A549 (cell line): ENCODE measurements around the gene GALNTL6. TPM values are rescaled to one million over a fixed set of nuclear protein-coding genes. Genes with fewer than 3 reads are reported as not detected.

Source experiments
- ATAC-seq, 2 experiments: fragments of 200-7000 bp in 1 of 2; fragments of >200 bp in 1 of 2; cut with Nextera tagmentation in 1 of 2; cut with Tn5 transposase in 1 of 2; 3 replicates each; pipeline versions ENCODE4 v1.8.0 to v1.9.1; 2018 to 2020; ENCODE audit warnings: mild to moderate bottlenecking in 1 of 2, moderate library complexity in 1 of 2
- CTCF ChIA-PET: fragments of 300-600 bp; sonication (Branson Sonifier 250); formaldehyde crosslinking; extraction: SDS; loops from one replicate; lab custom pipeline; 2021; ENCODE audit warnings: antibody characterized with exemption, inconsistent platforms; lab: Yijun Ruan, JAX
- POLR2A ChIA-PET: fragments of 350-600 bp; formaldehyde crosslinking; extraction: SDS; loops from one replicate; lab custom pipeline; 2021; ENCODE audit warnings: antibody characterized with exemption, inconsistent platforms; lab: Yijun Ruan, JAX
- DNase-seq, 2 experiments: peaks; one replicate each; pipeline versions ENCODE4 v3.0.0 to v3.0.0-alpha.2; 2011 to 2016; ENCODE audit warnings: low read depth in 1 of 2, low spot score in 1 of 2
- FAIRE-seq: peaks from 2 replicates; lab custom pipeline; 2011; peaks lifted over from hg19 to GRCh38; lab: Jason Lieb, UNC
- H3K27ac ChIP-seq, 2 experiments: fragments of >200 bp; sonication (Bioruptor Twin); formaldehyde crosslinking; 3 replicates each; pipeline ENCODE4 v1.5.1; 2016 to 2017
- H3K4me1 ChIP-seq: fragments of >200 bp; sonication (Bioruptor Twin); formaldehyde crosslinking; 3 replicates; pipeline ENCODE4 v1.6.1; 2016
- H3K4me2 ChIP-seq: fragments of >200 bp; sonication (Bioruptor Twin); formaldehyde crosslinking; 3 replicates; pipeline ENCODE4 v1.6.1; 2016
- H3K4me3 ChIP-seq: fragments of >200 bp; sonication (Bioruptor Twin); formaldehyde crosslinking; 3 replicates; pipeline ENCODE4 v1.5.1; 2016
- H3K9me3 ChIP-seq: fragments of >200 bp; sonication (Bioruptor Twin); formaldehyde crosslinking; 3 replicates; pipeline ENCODE4 v1.6.1; 2016
- ATOH8 ChIP-seq: fragments of 250-450 bp; sonication (Bioruptor Pico); IDR thresholded peaks from 2 replicates; pipeline ENCODE4 v1.5.0; 2020; ENCODE audit warnings: low read depth, mild to moderate bottlenecking, moderate library complexity
- BHLHE40 ChIP-seq: IDR thresholded peaks from 2 replicates; pipeline ENCODE4 v1.6.1; 2012; ENCODE audit warnings: low read depth, low read length, inconsistent platforms
- CBX8 ChIP-seq: fragments of 200-600 bp; sonication (generic); IDR thresholded peaks from 2 replicates; pipeline ENCODE4 v1.6.1; 2016
- CEBPB ChIP-seq, 2 experiments: fragments of >200 bp in 1 of 2; sonication (Bioruptor Twin) in 1 of 2; formaldehyde crosslinking in 1 of 2; IDR thresholded peaks; 2 replicates each; pipeline ENCODE4 v1.6.1; 2012 to 2016
- CTCF ChIP-seq: fragments of >200 bp; sonication (Bioruptor Twin); formaldehyde crosslinking; IDR thresholded peaks from 3 replicates; pipeline ENCODE4 v1.5.1; 2016
- E2F6 ChIP-seq: IDR thresholded peaks from 2 replicates; pipeline ENCODE4 v1.6.1; 2012; ENCODE audit warnings: low read depth, borderline replicate concordance
- EHF ChIP-seq: fragments of 250-450 bp; sonication (Bioruptor Pico); IDR thresholded peaks from 2 replicates; pipeline ENCODE4 v1.5.0; 2020; ENCODE audit warnings: mild to moderate bottlenecking
- ESRRA ChIP-seq: fragments of 150-350 bp; IDR thresholded peaks from 2 replicates; pipeline ENCODE4 v1.6.1; 2014; ENCODE audit warnings: mild to moderate bottlenecking, low read length, borderline replicate concordance
- FOXS1 ChIP-seq: fragments of 250-450 bp; sonication (Bioruptor Pico); IDR thresholded peaks from 2 replicates; pipeline ENCODE4 v1.5.0; 2020; ENCODE audit warnings: mild to moderate bottlenecking, moderate library complexity
- HES2 ChIP-seq: fragments of >200 bp; sonication (Bioruptor Twin); formaldehyde crosslinking; IDR thresholded peaks from 2 replicates; pipeline ENCODE4 v1.6.1; 2016
- HEYL ChIP-seq: fragments of 250-450 bp; sonication (Bioruptor Pico); IDR thresholded peaks from 2 replicates; pipeline ENCODE4 v1.8.0; 2021; ENCODE audit warnings: mild to moderate bottlenecking, moderate library complexity
- HMGXB4 ChIP-seq: fragments of 250-450 bp; sonication (Bioruptor Pico); IDR thresholded peaks from 2 replicates; pipeline ENCODE4 v1.5.0; 2021; ENCODE audit warnings: mild to moderate bottlenecking, moderate library complexity, borderline replicate concordance
- HOXB13 ChIP-seq: fragments of 250-450 bp; sonication (Bioruptor Pico); IDR thresholded peaks from 2 replicates; pipeline ENCODE4 v1.5.0; 2020; ENCODE audit warnings: low read depth, mild to moderate bottlenecking, moderate library complexity
- HOXB5 ChIP-seq: fragments of 250-450 bp; sonication (Bioruptor Pico); IDR thresholded peaks from 2 replicates; pipeline ENCODE4 v1.5.0; 2020; ENCODE audit warnings: mild to moderate bottlenecking, moderate library complexity
- JUNB ChIP-seq: fragments of >200 bp; sonication (Bioruptor Twin); formaldehyde crosslinking; IDR thresholded peaks from 2 replicates; pipeline ENCODE4 v1.6.1; 2016
- MAZ ChIP-seq: fragments of 150-350 bp; IDR thresholded peaks from 2 replicates; pipeline ENCODE4 v1.6.1; 2014; ENCODE audit warnings: antibody characterized with exemption, low read depth, low read length, borderline replicate concordance
- MYC ChIP-seq: IDR thresholded peaks from 2 replicates; pipeline ENCODE4 v1.6.1; 2012; ENCODE audit warnings: mild to moderate bottlenecking, inconsistent platforms, low read length, improper control_type of control experiment, borderline replicate concordance
- NFE2L2 ChIP-seq: fragments of 150-350 bp; conservative IDR thresholded peaks from 2 replicates; pipeline ENCODE4 v1.6.1; 2014; ENCODE audit warnings: low read length
- NR3C1 ChIP-seq: fragments of >200 bp; sonication (Bioruptor Twin); formaldehyde crosslinking; IDR thresholded peaks from 3 replicates; pipeline ENCODE4 v1.6.1; 2017
- PHF8 ChIP-seq: fragments of 200-600 bp; sonication (generic); IDR thresholded peaks from 2 replicates; pipeline ENCODE4 v1.6.1; 2016; ENCODE audit warnings: low read depth, mild to moderate bottlenecking, antibody characterized with exemption, moderate library complexity, borderline replicate concordance
- POLR2AphosphoS2 ChIP-seq: conservative IDR thresholded peaks from 2 replicates; pipeline ENCODE4 v1.6.1; 2012; ENCODE audit warnings: low read length, improper control_type of control experiment, inconsistent platforms
- RAD21 ChIP-seq, 2 experiments: fragments of >200 bp in 1 of 2; sonication (Bioruptor Twin) in 1 of 2; formaldehyde crosslinking in 1 of 2; IDR thresholded peaks in 1 of 2; conservative IDR thresholded peaks in 1 of 2; 2 replicates in 1 of 2; 3 replicates in 1 of 2; pipeline ENCODE4 v1.6.1; 2012 to 2018; ENCODE audit warnings: inconsistent platforms in 1 of 2
- RCOR1 ChIP-seq: fragments of 150-350 bp; IDR thresholded peaks from 2 replicates; pipeline ENCODE4 v1.6.1; 2014; ENCODE audit warnings: antibody characterized with exemption, low read length, low read depth
- RFX5 ChIP-seq: fragments of 450-650 bp; IDR thresholded peaks from 2 replicates; pipeline ENCODE4 v1.7.1; 2014; ENCODE audit warnings: antibody characterized with exemption, mild to moderate bottlenecking, moderate library complexity
- RNF2 ChIP-seq: fragments of 200-600 bp; sonication (generic); IDR thresholded peaks from 2 replicates; pipeline ENCODE4 v1.6.1; 2016; ENCODE audit warnings: low read depth, mild to moderate bottlenecking, antibody characterized with exemption, moderate library complexity, borderline replicate concordance
- SMC3 ChIP-seq: fragments of >200 bp; sonication (Bioruptor Twin); formaldehyde crosslinking; IDR thresholded peaks from 3 replicates; pipeline ENCODE4 v1.6.1; 2018; ENCODE audit warnings: inconsistent platforms
- SREBF2 ChIP-seq: fragments of 450-650 bp; IDR thresholded peaks from 2 replicates; pipeline ENCODE4 v1.6.1; 2014; ENCODE audit warnings: mild to moderate bottlenecking, moderate library complexity
- ZC3H11A ChIP-seq: fragments of 450-650 bp; IDR thresholded peaks from 2 replicates; pipeline ENCODE4 v1.6.1; 2014; ENCODE audit warnings: antibody characterized with exemption, mild to moderate bottlenecking
- ZNF302 ChIP-seq: fragments of 250-450 bp; sonication (Bioruptor Pico); IDR thresholded peaks from 2 replicates; pipeline ENCODE4 v1.9.0; 2021; ENCODE audit warnings: inconsistent platforms, mild to moderate bottlenecking, moderate library complexity
- ZSCAN20 ChIP-seq: fragments of 250-450 bp; sonication (Bioruptor Pico); IDR thresholded peaks from 2 replicates; pipeline ENCODE4 v1.8.0; 2022; ENCODE audit warnings: mild to moderate bottlenecking, moderate library complexity
- WGBS: methylation state at CpG from one replicate; pipeline ENCODE4 v1.1.6; 2017; ENCODE audit errors: missing lambda C conversion rate; 5-methylcytosine and 5-hydroxymethylcytosine counted together
- polyA plus RNA-seq, 4 experiments: library from polyadenylated mRNA; depleted of rRNA in 3 of 4; stranded (reverse); fragments of >200 nt; fragmentation: RNase III in 1 of 4; extraction: RNeasy Plus Mini Kit Qiagen cat#74134 plus additional on column Dnase treatment in 1 of 4; gene quantifications; 2 replicates in 3 of 4; 3 replicates in 1 of 4; pipeline ENCODE4 v1.2.3, GENCODE V29; 2011 to 2017

The GALNTL6 gene
- polyA plus RNA-seq, 2 of the 4 experiments (the other 2 are of a cell fraction): 0.06 to 0.49 TPM

- 91% methylated on average over 5 of the region's 10 CpGs for WGBS
- FAIRE-seq: no peak
- H3K4me2 ChIP-seq: no peak overlapping the region
- no peak overlapping the region for H3K4me3 ChIP-seq
- H3K9me3 ChIP-seq: no peaks in the 10 kb centered on the region
- no peak for ATAC-seq
- POLR2A ChIA-PET: no interaction called here
- CTCF ChIA-PET: no interaction called here
- no peak overlapping the region for H3K27ac ChIP-seq
- H3K4me1 ChIP-seq: no peaks in the 10 kb centered on the region
- TF ChIP-seq CBX8 (no peak), E2F6 (no peak), NFE2L2 (no peak)
- no peak for DNase-seq
These were observed 579.5 kb downstream of the GALNTL6 start for GRCh38 chr4:172392741-172393140.

GRCh38 chr4:172393220-172393619, 580.0 kb downstream of the GALNTL6 start:
- no peak for TF ChIP-seq PHF8
- no peak for TF ChIP-seq ESRRA
- no peak for TF ChIP-seq RCOR1
- TF ChIP-seq POLR2AphosphoS2: no peak
- no peak for TF ChIP-seq RAD21 (conservative IDR thresholded peaks at IDR 0.05 in 1 of 2, IDR thresholded peaks at IDR 0.05 in 1 of 2)
- TF ChIP-seq HEYL (CRISPR knock-in tag): no peak
- TF ChIP-seq CTCF: no peak
- no peak for TF ChIP-seq HOXB5 (CRISPR knock-in tag)
- no peak for TF ChIP-seq FOXS1 (CRISPR knock-in tag)
- TF ChIP-seq CEBPB (IDR thresholded peaks at IDR 0.05): no peak
- TF ChIP-seq MAZ: no peak
- no peak for TF ChIP-seq NR3C1
- TF ChIP-seq ZNF302 (CRISPR knock-in tag): no peak
- TF ChIP-seq RFX5: no peak
- no peak for TF ChIP-seq HOXB13 (CRISPR knock-in tag)
- TF ChIP-seq, all 56 proteins: peak for 0
- ATAC-seq: no peak
- H3K9me3 ChIP-seq: no peaks in the 10 kb centered on the region
- H3K27ac ChIP-seq: no peak overlapping the region
- H3K4me3 ChIP-seq: no peak overlapping the region
- DNase-seq: no peak
- no peak overlapping the region for H3K4me2 ChIP-seq
- no peak for FAIRE-seq
- POLR2A ChIA-PET: no interaction called here
- H3K4me1 ChIP-seq: no peaks in the 10 kb centered on the region
- WGBS: 36% methylated on average over 3 of the region's 3 CpGs
- CTCF ChIA-PET: no interaction called here

- ATAC-seq: no peak
- H3K9me3 ChIP-seq: no peaks in the 10 kb centered on the region
- H3K4me1 ChIP-seq: no peaks in the 10 kb centered on the region
- no peak overlapping the region for H3K4me3 ChIP-seq
- H3K27ac ChIP-seq: no peak overlapping the region
- POLR2A ChIA-PET: no interaction called here
- FAIRE-seq: no peak
- 94% methylated on average over 3 of the region's 3 CpGs for WGBS
- CTCF ChIA-PET: no interaction called here
- no peak overlapping the region for H3K4me2 ChIP-seq
- DNase-seq: no peak
- TF ChIP-seq FOXS1 (CRISPR knock-in tag) (no peak), ZC3H11A (no peak), EHF (CRISPR knock-in tag) (no peak), RNF2 (no peak), HES2 (no peak), HMGXB4 (CRISPR knock-in tag) (no peak), MAZ (no peak), ZSCAN20 (CRISPR knock-in tag) (no peak), SREBF2 (no peak), MYC (no peak), RAD21 (conservative IDR thresholded peaks at IDR 0.05 in 1 of 2, IDR thresholded peaks at IDR 0.05 in 1 of 2) (no peak), HEYL (CRISPR knock-in tag) (no peak), ATOH8 (no peak), JUNB (no peak), BHLHE40 (no peak), SMC3 (no peak), HOXB5 (CRISPR knock-in tag) (no peak)
These were observed 591.5 kb downstream of the GALNTL6 start for GRCh38 chr4:172404676-172405075.
